Measurements from ENCODE around the gene HDGF.

Gene HDGF

DNA sequence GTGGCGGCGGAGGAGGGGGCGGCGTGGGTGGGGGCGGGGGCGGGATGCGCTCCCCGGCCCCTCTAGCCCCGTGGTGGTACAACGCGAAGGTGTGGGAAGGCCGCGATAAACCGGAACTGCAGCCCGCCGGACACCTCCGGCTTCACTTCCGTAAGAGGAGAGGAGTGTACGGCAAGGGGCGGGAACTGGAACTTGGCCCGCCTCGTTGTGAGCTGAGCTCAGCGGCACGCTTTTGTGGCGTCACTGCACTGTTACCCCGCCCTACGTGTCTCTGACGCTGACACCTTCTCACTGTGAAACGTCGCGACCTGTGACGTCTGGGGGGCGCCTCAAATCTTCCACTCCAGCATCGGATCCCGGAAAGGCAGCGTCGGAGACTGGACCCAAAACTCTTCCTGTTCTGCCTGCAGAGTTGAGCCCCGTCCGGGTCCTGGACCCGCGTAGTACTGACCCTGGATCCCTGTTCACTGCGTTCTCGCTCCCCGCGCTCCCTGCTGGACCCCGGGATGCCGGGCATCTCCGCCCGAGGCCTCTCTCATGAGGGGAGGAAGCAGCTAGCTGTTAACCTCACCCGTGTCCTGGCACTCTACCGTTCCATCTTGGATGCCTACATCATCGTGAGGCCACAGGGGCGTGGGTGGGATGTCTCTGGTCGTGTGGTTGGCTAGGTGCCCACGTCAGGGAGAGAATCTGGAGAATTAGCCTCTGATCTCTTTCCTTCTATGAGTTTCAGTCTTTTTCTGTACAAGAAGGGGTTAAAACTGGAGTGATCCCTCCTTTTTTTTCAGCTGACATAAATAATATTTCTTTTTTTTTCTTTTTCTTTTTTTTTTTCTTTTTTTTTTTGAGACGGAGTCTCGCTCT lies 22.6 kb downstream of the HDGF start, which contains the start of gene ISG20L2:
ISG20L2 (minus strand) TSS at position 168 of the 864 bp plus-strand sequence. CDS start 1,114 bp downstream, outside the sequence.
- peak; percentile 98 for DNase-seq (ENCODE audit: low spot score)
- Histone ChIP-seq H3K4me3 (peak within 1 kb of the TSS; percentile 98), H3K27ac (peak within 1 kb of the TSS; percentile 96 to 99)
- TF ChIP-seq CTCF (IDR thresholded peaks at IDR 0.05), result no peak

DNA sequence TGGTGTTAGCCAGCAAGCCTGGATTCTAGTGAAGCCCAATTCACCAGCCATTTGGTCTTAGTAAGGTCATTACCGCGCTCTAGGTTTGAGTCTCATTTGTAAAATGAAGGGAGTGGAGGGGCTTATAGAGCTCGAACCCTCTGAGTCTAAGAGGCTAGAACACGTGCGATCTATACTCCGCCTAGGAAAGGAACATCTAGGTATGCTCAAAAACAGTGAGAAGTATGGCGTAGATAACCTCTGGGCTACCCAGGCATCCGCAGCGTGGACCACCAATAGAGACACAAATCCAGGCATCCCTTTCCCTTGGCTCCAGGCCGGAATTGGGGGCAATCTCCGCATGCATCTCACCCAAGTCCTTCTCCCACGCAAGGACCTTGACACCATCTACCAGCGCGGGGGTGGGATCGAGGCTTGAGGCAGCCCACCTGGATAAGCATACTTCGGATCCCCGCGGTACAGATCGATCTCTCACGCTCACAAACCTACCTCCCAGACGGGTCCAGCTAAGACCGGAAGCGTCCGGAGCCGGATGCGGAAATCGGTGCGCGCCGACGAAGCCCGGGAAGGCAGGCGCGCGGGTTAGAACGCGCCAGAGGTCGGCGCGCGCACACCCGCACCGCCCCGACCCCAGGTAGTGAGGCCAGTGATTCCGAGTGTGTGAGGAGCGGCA lies 23.4 kb downstream of the HDGF start, which contains the start of gene METTL25B:
METTL25B (plus strand) TSS at position 544 of the 673 bp plus-strand sequence. CDS start 636 bp downstream, outside the sequence.
- Histone ChIP-seq H3K27ac (peak within 1 kb of the TSS; percentile 96 to 99), H3K4me3 (peak within 1 kb of the TSS; percentile 98)
- TF ChIP-seq CTCF (IDR thresholded peaks at IDR 0.05), result no peak
- peak; percentile 92 for DNase-seq (ENCODE audit: low spot score)

DNA sequence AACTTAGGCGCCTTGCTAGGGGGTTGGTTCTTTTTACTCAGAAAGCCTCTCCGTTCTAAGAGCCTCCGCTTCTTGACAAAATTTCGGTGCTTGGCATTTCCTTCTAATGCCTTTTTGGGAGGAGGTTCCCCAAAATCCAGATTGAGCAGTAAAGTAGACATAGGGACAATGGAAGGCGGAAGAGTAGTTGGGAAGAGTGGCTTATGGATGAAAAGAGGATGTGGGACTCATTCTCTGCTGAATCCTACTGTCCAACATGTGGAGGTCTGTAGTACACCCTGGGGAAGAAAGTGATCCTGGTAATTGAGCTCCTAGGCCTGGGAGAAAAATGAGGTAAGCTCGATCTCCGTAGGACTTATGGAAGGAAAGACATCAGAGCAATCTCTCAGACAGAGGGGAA lies 24.0 kb downstream of the HDGF start:
- DNase-seq (ENCODE audit: low spot score), result no peak
- Histone ChIP-seq H3K27ac (peak overlapping the region; percentile 96 to 99), H3K4me3 (peak overlapping the region; percentile 98)
- TF ChIP-seq CTCF (IDR thresholded peaks at IDR 0.05), result no peak

- Histone ChIP-seq H3K4me3 (peak overlapping the region; percentile 98), H3K27ac (peak overlapping the region in 1 of 2 donors; percentile 3)
- TF ChIP-seq CTCF (IDR thresholded peaks at IDR 0.05), result no peak
- DNase-seq (ENCODE audit: low spot score), result peak; percentile 71
These were observed 24.8 kb downstream of the HDGF start for GRCh38 chr1:156726549-156727226.

DNA sequence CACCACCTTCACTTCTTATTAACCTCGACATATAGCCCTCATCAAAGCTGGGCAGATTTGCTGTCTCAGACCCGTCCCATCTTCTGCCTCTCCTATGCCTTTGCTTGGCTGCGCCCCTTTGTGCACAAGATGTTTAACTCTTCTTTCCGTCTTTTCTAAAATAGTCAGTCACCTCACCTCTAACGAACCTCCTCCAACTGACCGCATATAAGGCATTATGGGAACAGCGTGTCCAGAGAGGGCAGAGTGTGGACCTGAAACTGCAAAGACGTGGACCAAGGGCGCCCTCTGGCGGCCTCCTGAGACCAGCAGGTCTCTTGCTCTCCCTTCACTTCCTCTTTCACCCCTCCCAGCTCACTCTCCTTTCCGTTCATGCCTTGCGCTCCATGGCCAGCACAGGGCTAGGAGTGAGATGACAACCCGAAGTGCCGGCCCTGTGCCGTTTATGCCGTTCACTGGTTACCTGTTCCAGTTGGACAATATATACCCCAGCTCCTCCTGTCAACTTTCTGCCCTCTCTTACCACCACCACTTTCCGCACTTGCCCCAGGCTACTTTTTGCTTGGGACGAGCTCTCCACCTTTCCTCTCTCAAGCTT lies 25.7 kb downstream of the HDGF start:
- DNase-seq (ENCODE audit: low spot score), result peak; percentile 88
- TF ChIP-seq CTCF (IDR thresholded peaks at IDR 0.05), result peak; percentile 93
- Histone ChIP-seq H3K4me3 (peak overlapping the region; percentile 98), H3K27ac (no peak overlapping the region)

DNA sequence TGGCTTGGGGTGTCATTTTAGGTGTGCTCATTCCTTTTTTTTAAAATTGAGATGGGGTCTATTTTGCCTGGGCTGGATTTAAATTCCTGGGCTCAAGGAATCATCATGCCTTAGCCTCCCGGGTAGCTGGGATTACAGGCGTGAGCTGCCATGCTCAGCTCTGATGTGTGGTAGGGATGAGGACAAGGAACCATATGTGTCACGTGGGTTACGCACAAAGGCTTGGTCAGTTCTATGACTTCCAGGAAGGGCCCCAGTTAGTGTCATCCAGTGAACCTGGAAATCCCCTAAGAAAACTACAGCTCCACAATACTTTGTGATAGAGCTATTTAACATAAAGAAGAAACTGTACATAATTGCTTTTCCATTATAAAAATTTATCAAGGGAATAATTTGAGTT lies 29.9 kb downstream of the HDGF start:
- no peak for TF ChIP-seq CTCF (IDR thresholded peaks at IDR 0.05)
- no peak for DNase-seq (ENCODE audit: low spot score)

More for the DNA sequence above, 29.9 kb downstream of the HDGF start:
- no peak overlapping the region for H3K4me3 ChIP-seq
- H3K27ac ChIP-seq, result no peak overlapping the region
